OCI-LY1 (cell line): ENCODE results near the gene UBAP2L.

Experiments
- CTCF ChIP-seq: fragments of 200-600 bp; sonication (generic), shearing (Covaris generic); IDR thresholded peaks from 2 replicates; pipeline ENCODE4 v1.5.1; 2017; ENCODE audit warnings: mild to moderate bottlenecking, antibody characterized with exemption, low read length, moderate library complexity, mixed read lengths
- EZH2 ChIP-seq: fragments of 200-600 bp; sonication (generic), shearing (Covaris generic); IDR thresholded peaks from 2 replicates; pipeline ENCODE4 v1.8.0; 2017; ENCODE audit warnings: borderline replicate concordance, mixed run types, mild to moderate bottlenecking, antibody characterized with exemption, low read length, moderate library complexity, mixed read lengths

- TF ChIP-seq CTCF (no peak), EZH2 (no peak)
These were observed 92.3 kb downstream of the UBAP2L start for GRCh38 chr1:154313066-154313356.
